ENCODE data around the gene U2SURP. TPM values are rescaled to one million over a fixed set of nuclear protein-coding genes. Genes with fewer than 3 reads are reported as not detected.
"Not testable (repeated sequence)": the region's sequence is repeated elsewhere in the genome, so short reads cannot be mapped to it uniquely, and the experiment has no call there.

Gene U2SURP
- polyA plus RNA-seq, 6 donors from 2014 or later = 87.3 to 188 (median 132) TPM

DNA sequence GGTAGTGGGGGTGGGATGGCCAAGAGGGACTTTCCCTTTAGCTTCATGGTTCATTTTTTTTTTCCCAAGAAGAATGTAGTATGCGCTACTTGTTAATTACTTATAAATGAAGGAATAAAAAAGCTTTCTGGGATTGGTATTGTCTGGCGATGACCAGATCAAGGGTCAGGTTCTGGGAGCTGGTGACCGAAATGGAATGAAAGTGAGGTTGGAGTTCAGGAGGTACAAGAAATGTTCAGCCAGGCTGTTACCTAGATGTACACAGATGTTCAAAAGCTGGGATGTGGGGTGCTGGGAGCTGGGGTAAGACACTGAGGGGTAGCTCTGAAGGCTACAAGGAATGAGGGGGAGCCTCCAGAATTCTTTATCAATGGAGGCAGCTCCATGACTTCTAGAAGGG is 17.1 kb upstream of the U2SURP start:
- no peak overlapping the region for H3K4me3 Mint-ChIP-seq
- H3K27me3 Mint-ChIP-seq = peaks cover 0 to 3% (median 0%) of the 10 kb centered on the region in 3 donors
- no peak for DNase-seq
- no peak for ATAC-seq (ENCODE audit: low read depth in 2 of 2)
- H3K9me3 Mint-ChIP-seq = no peaks in the 10 kb centered on the region
- no peak overlapping the region for H3K27ac Mint-ChIP-seq
- peaks cover 0 to 5% (median 5%) of the 10 kb centered on the region in 3 donors for H3K4me1 Mint-ChIP-seq
- H3K36me3 Mint-ChIP-seq = no peaks in the 10 kb centered on the region

DNA sequence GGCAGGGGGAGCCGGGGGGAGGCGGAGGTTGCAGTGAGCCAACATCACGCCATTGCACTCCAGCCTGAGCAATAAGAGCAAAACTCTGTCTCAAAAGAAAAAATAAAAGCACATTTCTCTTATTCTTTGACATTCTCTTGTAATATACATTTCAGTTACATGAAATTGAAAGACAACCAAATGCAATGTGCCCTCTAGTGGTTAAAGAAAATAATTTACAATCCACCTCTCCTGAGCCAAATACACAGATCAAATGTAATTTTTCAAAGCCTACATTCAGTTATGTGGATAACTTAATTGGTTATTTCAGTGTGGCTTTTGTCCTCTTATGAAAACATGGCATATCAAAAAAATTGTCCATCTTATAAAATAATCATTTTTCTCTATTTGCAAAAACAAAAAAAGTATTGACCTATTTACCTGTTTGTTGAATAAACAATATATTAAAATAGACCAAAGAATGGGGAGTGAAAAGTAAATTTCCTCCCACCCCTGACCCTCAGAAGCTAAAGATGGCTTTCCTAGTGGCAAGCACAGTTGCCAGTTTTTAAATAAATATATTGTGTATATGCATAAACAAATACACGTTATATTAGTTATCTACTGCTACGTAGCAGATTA is 14.2 kb upstream of the U2SURP start:
- Mint-ChIP-seq H3K4me3 (no peak overlapping the region), H3K36me3 (no peaks in the 10 kb centered on the region), H3K27ac (no peak overlapping the region), H3K27me3 (no peaks in the 10 kb centered on the region), H3K9me3 (peaks cover 0 to 4% (median 0%) of the 10 kb centered on the region in 7 donors), H3K4me1 (peaks cover 0 to 5% (median 5%) of the 10 kb centered on the region in 3 donors)
- peak; percentile 46 to 52 for ATAC-seq (ENCODE audit: low read depth in 2 of 2)
- peak; percentile 25 for DNase-seq

DNA sequence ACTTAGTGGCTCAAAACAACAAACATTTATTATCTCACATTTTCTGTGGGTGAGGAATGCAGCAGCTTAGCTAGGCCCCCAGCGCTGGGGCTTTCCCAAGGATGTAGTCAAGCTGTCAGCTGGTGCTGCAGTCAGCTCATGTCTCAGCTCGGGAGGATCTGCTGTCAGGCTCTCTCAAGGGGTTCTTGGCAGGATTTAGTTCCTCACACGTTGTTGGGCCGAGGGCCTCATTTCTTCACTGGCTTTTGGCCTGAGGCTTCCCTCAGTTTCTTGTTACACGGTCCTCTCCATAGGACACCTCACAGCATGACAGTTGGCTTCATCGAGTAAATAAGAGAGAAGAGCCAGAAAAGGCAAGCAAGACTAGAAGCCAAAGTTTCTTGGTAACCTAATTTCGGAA is 13.7 kb upstream of the U2SURP start:
- no peak overlapping the region for H3K27ac Mint-ChIP-seq
- peaks cover 0 to 4% (median 3%) of the 10 kb centered on the region in 3 donors for H3K4me1 Mint-ChIP-seq
- DNase-seq (no peak), ATAC-seq (ENCODE audit: low read depth in 2 of 2) (peak; percentile 39 to 54)
- no peaks in the 10 kb centered on the region for H3K36me3 Mint-ChIP-seq
- no peak overlapping the region for H3K4me3 Mint-ChIP-seq
- H3K9me3 Mint-ChIP-seq = peaks cover 0 to 4% (median 0%) of the 10 kb centered on the region in 7 donors
- no peaks in the 10 kb centered on the region for H3K27me3 Mint-ChIP-seq

DNA sequence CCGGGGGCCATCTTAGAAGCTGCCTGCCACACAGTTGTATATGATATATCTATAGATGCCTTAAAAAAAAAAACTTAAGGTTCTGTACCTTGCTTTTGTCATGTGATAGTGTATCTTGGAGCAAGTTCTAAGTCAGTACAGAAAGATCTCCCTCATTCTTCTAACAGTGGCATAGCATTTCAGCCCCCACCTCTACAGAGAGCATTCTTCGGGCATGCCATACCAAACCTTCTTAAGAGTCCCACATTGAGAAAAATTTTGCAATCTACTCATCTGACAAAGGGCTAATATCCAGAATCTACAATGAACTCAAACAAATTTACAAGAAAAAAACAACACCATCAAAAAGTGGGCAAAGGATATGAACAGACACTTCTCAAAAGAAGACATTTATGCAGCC is 13.1 kb upstream of the U2SURP start:
- not testable (repeated sequence) for ATAC-seq (ENCODE audit: low read depth in 2 of 2); H3K4me3 Mint-ChIP-seq; H3K36me3 Mint-ChIP-seq; H3K27ac Mint-ChIP-seq; H3K27me3 Mint-ChIP-seq; H3K4me1 Mint-ChIP-seq; H3K9me3 Mint-ChIP-seq; DNase-seq

DNA sequence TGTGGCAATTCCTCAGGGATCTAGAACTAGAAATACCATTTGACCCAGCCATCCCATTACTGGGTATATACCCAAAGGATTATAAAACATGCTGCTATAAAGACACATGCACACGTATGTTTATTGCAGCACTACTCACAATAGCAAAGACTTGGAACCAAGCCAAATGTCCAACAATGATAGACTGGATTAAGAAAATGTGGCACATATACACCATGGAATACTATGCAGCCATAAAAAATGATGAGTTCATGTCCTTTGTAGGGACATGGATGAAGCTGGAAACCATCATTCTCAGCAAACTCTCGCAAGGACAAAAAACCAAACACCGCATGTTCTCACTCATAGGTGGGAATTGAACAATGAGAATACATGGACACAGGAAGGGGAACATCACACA is 12.5 kb upstream of the U2SURP start:
- not testable (repeated sequence) for H3K27ac Mint-ChIP-seq; ATAC-seq (ENCODE audit: low read depth in 2 of 2); DNase-seq; H3K9me3 Mint-ChIP-seq; H3K27me3 Mint-ChIP-seq; H3K36me3 Mint-ChIP-seq; H3K4me3 Mint-ChIP-seq
- peaks cover 5 to 11% (median 5%) of the 10 kb centered on the region in 3 donors for H3K4me1 Mint-ChIP-seq

DNA sequence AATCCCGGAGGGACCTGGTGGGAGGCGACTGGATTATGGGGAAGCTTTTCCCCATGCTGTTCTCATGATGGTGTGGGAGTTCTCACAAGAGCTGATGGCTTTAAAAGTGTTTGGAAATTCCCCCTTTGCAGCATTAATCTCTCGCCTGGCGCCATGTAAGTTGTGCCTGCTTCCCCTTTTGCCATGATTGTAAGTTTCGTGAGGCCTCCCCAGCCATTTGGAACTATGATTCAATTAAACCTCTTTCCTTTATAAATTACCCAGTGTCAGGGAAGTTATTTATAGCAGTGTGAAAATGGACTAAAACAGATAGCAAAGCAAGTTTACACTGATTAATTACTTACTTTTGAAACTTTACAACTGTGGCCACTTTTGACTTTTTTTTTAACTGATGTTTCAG is 10.6 kb upstream of the U2SURP start:
- no peaks in the 10 kb centered on the region for H3K27me3 Mint-ChIP-seq
- ATAC-seq (ENCODE audit: low read depth in 2 of 2) = no peak
- peaks cover 13 to 23% (median 16%) of the 10 kb centered on the region in 3 donors for H3K4me1 Mint-ChIP-seq
- H3K36me3 Mint-ChIP-seq = no peaks in the 10 kb centered on the region
- peak overlapping the region in 1 of 6 donors; percentile 84 for H3K27ac Mint-ChIP-seq
- H3K9me3 Mint-ChIP-seq = peaks cover 0 to 4% (median 0%) of the 10 kb centered on the region in 7 donors
- H3K4me3 Mint-ChIP-seq = no peak overlapping the region
- DNase-seq = no peak

DNA sequence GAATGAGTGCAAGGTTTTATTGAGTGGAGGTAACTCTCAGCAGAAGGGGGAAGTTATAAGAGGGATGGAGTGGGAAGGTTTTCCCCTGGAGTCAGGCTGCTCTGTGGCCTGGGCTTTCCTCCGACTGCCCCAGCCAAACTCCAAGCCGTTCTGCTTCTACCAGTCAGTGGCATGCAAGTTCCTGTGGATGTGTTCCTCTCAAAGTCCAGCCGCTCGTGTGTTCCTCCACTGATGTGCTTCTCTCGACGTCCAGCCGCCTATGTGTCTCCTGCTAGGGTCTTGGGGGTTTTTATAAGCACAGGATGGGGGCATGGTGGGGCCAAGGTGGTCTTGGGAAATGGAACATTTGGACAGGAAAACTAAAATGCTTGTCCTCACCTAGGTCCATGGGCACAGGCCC is 9.0 kb upstream of the U2SURP start:
- H3K36me3 Mint-ChIP-seq = no peaks in the 10 kb centered on the region
- H3K4me1 Mint-ChIP-seq = peaks cover 13 to 23% (median 16%) of the 10 kb centered on the region in 3 donors
- H3K27me3 Mint-ChIP-seq = no peaks in the 10 kb centered on the region
- DNase-seq (no peak), ATAC-seq (ENCODE audit: low read depth in 2 of 2) (no peak)
- H3K9me3 Mint-ChIP-seq = peaks cover 0 to 4% (median 0%) of the 10 kb centered on the region in 7 donors
- no peak overlapping the region for H3K4me3 Mint-ChIP-seq
- no peak overlapping the region for H3K27ac Mint-ChIP-seq

DNA sequence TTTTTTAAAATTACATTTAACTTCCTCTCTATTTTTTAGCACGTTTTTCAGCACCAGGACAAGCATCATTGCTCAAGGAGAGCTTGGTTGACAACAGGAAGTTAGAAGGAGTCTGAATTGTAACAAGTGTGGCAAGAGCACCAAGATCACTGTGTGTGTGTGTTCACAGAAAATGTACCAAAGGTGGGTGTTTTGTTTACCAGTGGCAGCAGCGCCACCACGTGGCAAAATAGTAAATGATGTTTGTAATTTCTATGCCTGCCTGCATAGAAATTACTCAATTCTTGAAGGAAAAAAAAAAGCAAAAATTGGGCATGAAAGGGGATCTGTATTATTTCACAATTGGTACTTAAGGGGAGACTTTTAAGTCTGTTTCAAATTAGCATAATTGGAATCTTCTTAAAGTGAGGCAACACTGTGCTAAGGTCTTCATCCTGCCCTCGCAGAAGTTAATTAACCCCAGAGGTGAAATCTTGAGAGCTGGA is 7.4 kb upstream of the U2SURP start:
- DNase-seq (peak; percentile 56), ATAC-seq (ENCODE audit: low read depth in 2 of 2) (peak; percentile 95 to 97)
- no peaks in the 10 kb centered on the region for H3K36me3 Mint-ChIP-seq
- H3K27ac Mint-ChIP-seq = peak overlapping the region in 1 of 6 donors; percentile 61
- peaks cover 13 to 23% (median 16%) of the 10 kb centered on the region in 3 donors for H3K4me1 Mint-ChIP-seq
- peak overlapping the region in 2 of 8 donors; percentile 23 to 57 for H3K4me3 Mint-ChIP-seq
- H3K9me3 Mint-ChIP-seq = peaks cover 0 to 4% (median 0%) of the 10 kb centered on the region in 7 donors
- H3K27me3 Mint-ChIP-seq = peaks cover 0 to 3% (median 0%) of the 10 kb centered on the region in 3 donors

DNA sequence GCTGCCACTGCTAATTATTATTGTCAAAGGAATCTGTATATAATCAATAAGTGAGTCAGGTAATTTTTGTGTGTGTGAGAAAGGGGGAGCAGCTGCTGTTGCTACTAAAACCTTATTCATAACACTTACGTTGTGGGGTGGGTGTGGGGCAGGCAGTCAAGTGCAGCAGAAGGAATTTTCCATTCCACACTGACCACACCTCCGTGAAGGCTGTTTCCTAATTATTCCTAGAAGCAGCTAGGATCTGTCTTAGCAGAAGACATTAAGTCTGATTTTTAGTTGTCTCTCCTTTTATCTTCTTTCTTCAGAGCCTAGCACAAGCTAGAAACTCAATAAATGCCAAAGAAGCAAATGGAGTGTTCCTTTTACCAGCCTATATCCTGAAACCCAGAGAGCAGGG is 4.0 kb upstream of the U2SURP start:
- ATAC-seq (ENCODE audit: low read depth in 2 of 2) (no peak), DNase-seq (no peak)
- H3K27ac Mint-ChIP-seq = no peak overlapping the region
- peaks cover 5 to 7% of the 10 kb centered on the region in 2 donors for H3K36me3 Mint-ChIP-seq
- H3K27me3 Mint-ChIP-seq = peaks cover 3 to 13% (median 6%) of the 10 kb centered on the region in 3 donors
- no peak overlapping the region for H3K4me3 Mint-ChIP-seq
- H3K9me3 Mint-ChIP-seq = no peaks in the 10 kb centered on the region
- H3K4me1 Mint-ChIP-seq = peaks cover 26 to 46% (median 34%) of the 10 kb centered on the region in 3 donors

DNA sequence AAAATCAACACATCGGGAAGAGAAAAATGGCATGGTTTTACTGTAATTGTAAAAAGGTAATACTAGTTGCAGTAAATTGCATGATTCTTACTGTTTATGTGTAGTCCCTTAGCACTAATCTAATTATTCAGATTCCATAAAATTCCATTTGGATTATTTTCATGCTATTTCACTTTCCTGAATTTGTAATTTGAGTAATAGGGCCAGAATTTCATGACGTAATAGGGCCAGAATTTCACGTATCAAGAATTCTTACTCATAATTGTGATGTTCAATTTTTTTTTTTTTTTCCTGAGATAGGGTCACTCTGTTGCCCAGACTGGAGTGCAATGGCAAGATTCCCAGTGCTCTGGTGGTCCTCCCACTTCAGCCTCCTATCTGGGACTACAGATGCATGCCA is 2.9 kb upstream of the U2SURP start:
- H3K27me3 Mint-ChIP-seq = peaks cover 3 to 13% (median 6%) of the 10 kb centered on the region in 3 donors
- DNase-seq = no peak
- peaks cover 5 to 7% of the 10 kb centered on the region in 2 donors for H3K36me3 Mint-ChIP-seq
- H3K4me3 Mint-ChIP-seq = peak overlapping the region in 1 of 8 donors; percentile 96
- no peaks in the 10 kb centered on the region for H3K9me3 Mint-ChIP-seq
- peaks cover 33 to 47% (median 43%) of the 10 kb centered on the region in 3 donors for H3K4me1 Mint-ChIP-seq
- H3K27ac Mint-ChIP-seq = no peak overlapping the region
- ATAC-seq (ENCODE audit: low read depth in 2 of 2) = no peak

DNA sequence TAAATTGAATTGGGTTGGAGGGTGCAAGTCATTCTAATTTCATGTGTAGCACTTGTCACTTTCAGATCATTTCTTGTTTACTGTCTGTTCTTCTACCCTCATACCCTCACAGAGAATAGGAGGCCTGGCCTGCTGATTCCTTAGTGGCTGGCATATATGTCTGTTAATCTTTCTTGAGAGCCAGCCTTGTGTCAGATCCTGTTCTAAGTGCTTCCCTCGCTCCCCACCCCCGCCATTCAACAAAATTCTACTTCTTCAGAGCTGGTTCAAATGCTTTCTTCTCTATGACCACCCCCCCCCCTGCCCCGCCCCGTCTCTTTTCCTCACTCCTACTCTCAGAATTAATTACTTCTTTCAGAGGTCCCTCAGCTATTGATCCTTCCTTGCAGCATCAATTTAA is 1.5 kb upstream of the U2SURP start:
- ATAC-seq (ENCODE audit: low read depth in 2 of 2) = no peak
- peak overlapping the region in 2 of 6 donors; percentile 47 to 72 for H3K27ac Mint-ChIP-seq
- peaks cover 5 to 7% of the 10 kb centered on the region in 2 donors for H3K36me3 Mint-ChIP-seq
- no peak for DNase-seq
- peaks cover 3 to 13% (median 6%) of the 10 kb centered on the region in 3 donors for H3K27me3 Mint-ChIP-seq
- peak overlapping the region in 7 of 8 donors; percentile 73 to 100 (median 97) for H3K4me3 Mint-ChIP-seq
- H3K4me1 Mint-ChIP-seq = peaks cover 26 to 38% (median 36%) of the 10 kb centered on the region in 3 donors
- no peaks in the 10 kb centered on the region for H3K9me3 Mint-ChIP-seq

DNA sequence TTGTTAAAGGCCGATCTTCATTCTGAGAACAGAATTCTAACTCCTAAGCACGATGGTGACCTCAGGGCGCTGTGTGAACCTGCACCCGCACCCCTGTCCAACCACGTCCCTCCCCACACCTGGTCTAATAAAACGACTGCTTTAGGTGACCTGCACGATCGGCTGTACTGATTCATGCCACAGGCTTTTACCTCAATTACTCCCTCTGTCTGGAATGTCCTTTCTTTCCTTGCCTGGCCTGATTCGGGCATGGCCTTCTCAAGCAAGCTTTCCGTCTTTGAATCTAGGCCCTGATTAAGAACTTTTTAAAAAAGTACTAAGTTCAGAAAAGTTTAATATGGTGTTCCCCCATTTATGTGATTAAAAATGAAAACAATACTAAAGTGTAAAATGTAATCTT is 842 bp upstream of the U2SURP start:
- Mint-ChIP-seq H3K36me3 (peaks cover 5 to 7% of the 10 kb centered on the region in 2 donors), H3K9me3 (no peaks in the 10 kb centered on the region), H3K27ac (peak overlapping the region; percentile 96 to 100 (median 99)), H3K27me3 (peaks cover 3 to 13% (median 6%) of the 10 kb centered on the region in 3 donors), H3K4me3 (peak overlapping the region; percentile 93 to 100 (median 100)), H3K4me1 (peaks cover 26 to 37% (median 35%) of the 10 kb centered on the region in 3 donors)
- ATAC-seq (ENCODE audit: low read depth in 2 of 2) (no peak), DNase-seq (no peak)

DNA sequence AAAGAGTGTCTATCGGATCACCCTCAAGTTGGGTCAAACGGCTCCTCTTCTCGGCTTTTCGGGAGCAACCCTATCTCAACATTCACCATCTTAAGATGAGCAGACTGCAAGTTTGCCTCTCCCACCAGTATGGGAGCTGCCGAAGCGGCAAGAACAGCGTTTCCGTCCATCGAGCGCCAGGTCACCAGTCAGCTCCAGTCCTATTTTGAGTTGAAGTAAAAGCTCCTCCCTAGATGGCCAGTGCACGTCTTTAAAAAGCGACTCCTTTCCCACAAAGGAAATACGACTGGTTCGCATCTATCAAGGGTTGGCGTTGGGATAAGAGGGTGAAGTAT is 369 bp upstream of the U2SURP start:
- no peak for DNase-seq
- H3K36me3 Mint-ChIP-seq = peaks cover 5 to 7% of the 10 kb centered on the region in 2 donors
- H3K4me3 Mint-ChIP-seq = peak overlapping the region; percentile 93 to 100 (median 100)
- H3K27me3 Mint-ChIP-seq = peaks cover 3 to 13% (median 6%) of the 10 kb centered on the region in 3 donors
- no peaks in the 10 kb centered on the region for H3K9me3 Mint-ChIP-seq
- peak overlapping the region; percentile 96 to 100 (median 99) for H3K27ac Mint-ChIP-seq
- peaks cover 27 to 39% (median 38%) of the 10 kb centered on the region in 3 donors for H3K4me1 Mint-ChIP-seq
- peak; percentile 59 to 60 for ATAC-seq (ENCODE audit: low read depth in 2 of 2)

DNA sequence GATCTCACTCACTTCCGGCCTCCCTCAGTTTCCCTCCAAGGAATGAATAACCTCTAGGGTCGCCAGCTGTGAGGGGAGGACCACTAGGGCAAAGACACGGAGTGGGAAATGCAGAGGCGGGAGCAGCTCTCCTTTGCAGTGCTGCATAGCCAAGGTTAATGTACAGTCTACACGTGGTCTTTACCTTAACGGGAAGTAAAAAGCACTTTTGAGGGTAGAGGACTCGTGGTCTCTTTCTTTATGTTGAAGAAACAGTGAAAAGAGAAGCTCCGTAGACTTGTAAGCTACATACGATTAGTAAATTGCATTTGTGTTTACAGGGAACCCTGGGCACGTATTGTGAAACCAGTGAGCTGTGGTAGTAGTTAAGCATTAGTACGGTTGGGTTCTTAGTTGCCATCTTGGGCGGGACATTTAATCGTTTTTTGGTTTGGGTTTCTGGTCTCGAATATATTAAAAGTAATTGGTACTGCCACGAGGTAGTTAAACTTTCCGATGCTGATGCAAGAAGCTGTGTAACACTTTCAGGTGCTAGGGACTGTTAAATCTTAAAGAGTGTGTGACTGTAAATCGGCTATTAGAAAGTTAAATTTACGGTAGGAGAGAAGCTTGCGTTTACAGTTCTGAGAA is 828 bp downstream of the U2SURP start:
- H3K4me1 Mint-ChIP-seq = peaks cover 38 to 51% (median 50%) of the 10 kb centered on the region in 3 donors
- peaks cover 5 to 7% of the 10 kb centered on the region in 2 donors for H3K36me3 Mint-ChIP-seq
- peak overlapping the region; percentile 96 to 100 (median 99) for H3K27ac Mint-ChIP-seq
- ATAC-seq (ENCODE audit: low read depth in 2 of 2) (peak; percentile 15 to 32), DNase-seq (peak; percentile 9)
- H3K4me3 Mint-ChIP-seq = peak overlapping the region; percentile 93 to 100 (median 100)
- H3K27me3 Mint-ChIP-seq = peaks cover 3 to 13% (median 6%) of the 10 kb centered on the region in 3 donors
- H3K9me3 Mint-ChIP-seq = no peaks in the 10 kb centered on the region

Measured in naive B cell (primary cell).